Measurements from ENCODE around the gene D2HGDH. TPM values are rescaled to one million over a fixed set of nuclear protein-coding genes. Genes with fewer than 3 reads are reported as not detected.
A peak's percentile ranks its signal among the peaks of the same experiment; 100 is the strongest.

D2HGDH gene
- total RNA-seq, 3 donors from 2014 or later: 52.2 to 88.6 (median 63.0) TPM

- Histone ChIP-seq H3K9me3 (no peaks in the 10 kb centered on the region), H3K4me3 (no peak overlapping the region), H3K36me3 (ENCODE audit: low read depth) (no peaks in the 10 kb centered on the region), H3K4me1 (ENCODE audit: low read depth) (peaks cover 12% of the 10 kb centered on the region)
- intact Hi-C loops (cut with DNase I, micrococcal nuclease): no loop called here
- DNase-seq: peak in 2 of 3 donors; percentile 34 to 37
- no peak for TF ChIP-seq CTCF (IDR thresholded peaks at IDR 0.05)
- no peak for ATAC-seq
Observed at GRCh38 chr2:241810307-241811200, 76.1 kb downstream of the D2HGDH start.

- Histone ChIP-seq H3K9me3 (no peaks in the 10 kb centered on the region), H3K4me3 (no peak overlapping the region), H3K4me1 (ENCODE audit: low read depth) (peaks cover 12% of the 10 kb centered on the region), H3K36me3 (ENCODE audit: low read depth) (no peaks in the 10 kb centered on the region)
- no peak for ATAC-seq
- intact Hi-C loops (cut with DNase I, micrococcal nuclease): no loop called here
- peak; percentile 4 to 56 (median 51) for DNase-seq
- TF ChIP-seq CTCF (IDR thresholded peaks at IDR 0.05): no peak
Observed at GRCh38 chr2:241811201-241811951, 76.9 kb downstream of the D2HGDH start.

- peaks cover 12% of the 10 kb centered on the region for H3K4me1 ChIP-seq (ENCODE audit: low read depth)
- no peaks in the 10 kb centered on the region for H3K9me3 ChIP-seq
- no peak overlapping the region for H3K4me3 ChIP-seq
- H3K36me3 ChIP-seq (ENCODE audit: low read depth): no peaks in the 10 kb centered on the region
- DNase-seq (peak in 1 of 3 donors; percentile 45), ATAC-seq (no peak)
- intact Hi-C loops (cut with DNase I, micrococcal nuclease): no loop called here
- TF ChIP-seq CTCF (IDR thresholded peaks at IDR 0.05): no peak
Observed at GRCh38 chr2:241811952-241812729, 77.7 kb downstream of the D2HGDH start.

- TF ChIP-seq CTCF (IDR thresholded peaks at IDR 0.05): no peak
- H3K4me1 ChIP-seq (ENCODE audit: low read depth): peaks cover 19% of the 10 kb centered on the region
- intact Hi-C loops (cut with DNase I, micrococcal nuclease): no loop called here
- DNase-seq: peak in 2 of 3 donors; percentile 37 to 54
- ATAC-seq: no peak
- no peaks in the 10 kb centered on the region for H3K9me3 ChIP-seq
- no peak overlapping the region for H3K4me3 ChIP-seq
- H3K36me3 ChIP-seq (ENCODE audit: low read depth): no peaks in the 10 kb centered on the region
Observed at GRCh38 chr2:241812730-241813643, 78.6 kb downstream of the D2HGDH start.
